SU-DHL-6 (cell line): Measurements from ENCODE around the gene RALY.

Source experiments
- CTCF ChIP-seq: fragments of 200-600 bp; sonication (generic); IDR thresholded peaks from one replicate; pipeline ENCODE4 v1.5.1; 2017; ENCODE audit warnings: antibody characterized with exemption, mild to moderate bottlenecking, low read length, moderate library complexity; ENCODE audit not compliant: insufficient read depth, poor library complexity, severe bottlenecking
- EZH2phosphoT487 ChIP-seq: fragments of 200-600 bp; sonication (generic), shearing (Covaris generic); conservative IDR thresholded peaks from 2 replicates; pipeline ENCODE4 v1.6.1; 2018; ENCODE audit warnings: mild to moderate bottlenecking, antibody characterized with exemption, low read length, moderate library complexity, mixed read lengths

GRCh38 chr20:33992145-33992922 lies 1.4 kb upstream of the RALY start:
- no peak for TF ChIP-seq CTCF
- TF ChIP-seq EZH2phosphoT487 = no peak
